HG03103 (cell line): Measurements from ENCODE around the gene DOCK1.

Experiments used
- ATAC-seq: cut with Tn5 transposase; IDR thresholded peaks from one replicate; pipeline ENCODE4 v1.9.1; 2021; ENCODE audit warnings: low read depth; ENCODE audit not compliant: unreplicated experiment

DOCK1 gene

GRCh38 chr10:127195041-127195506 is 289.8 kb downstream of the DOCK1 start:
- no peak for ATAC-seq

DNA sequence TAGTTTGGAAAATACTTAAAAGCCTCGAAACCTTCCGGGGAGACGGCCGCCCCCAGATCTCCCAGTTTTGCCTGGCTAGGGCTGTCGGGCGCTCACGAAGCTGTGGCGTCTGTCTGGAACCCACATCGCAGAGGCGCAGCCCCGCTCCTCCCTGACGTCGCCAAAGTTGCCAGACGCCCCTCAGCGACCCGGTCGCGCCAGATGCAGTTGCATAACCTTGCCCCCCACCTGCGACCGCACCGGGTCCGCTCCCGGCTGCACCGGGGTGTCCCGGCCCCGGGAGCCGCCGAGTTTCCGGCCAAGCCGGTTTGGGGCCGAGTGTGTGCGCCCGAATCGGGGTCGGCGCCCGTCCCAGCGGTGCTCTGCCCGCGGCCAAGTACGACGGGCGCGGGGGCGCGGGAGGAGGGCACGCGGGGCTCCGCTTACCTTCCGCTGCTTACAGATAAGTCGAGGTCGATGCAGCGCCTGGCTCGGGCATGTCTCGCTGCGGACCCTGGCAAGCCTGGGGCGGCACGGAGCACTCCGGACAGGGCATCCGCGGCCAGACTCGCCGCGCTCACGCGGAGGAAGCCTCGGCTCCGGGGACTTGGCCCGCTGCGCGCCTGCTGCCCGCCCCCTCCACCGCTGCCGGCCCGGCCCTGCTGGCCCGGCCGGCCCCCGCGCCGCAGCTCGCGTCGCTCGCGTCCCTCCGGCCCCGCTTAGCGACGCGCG is 290.5 kb downstream of the DOCK1 start:
- ATAC-seq = no peak

DNA sequence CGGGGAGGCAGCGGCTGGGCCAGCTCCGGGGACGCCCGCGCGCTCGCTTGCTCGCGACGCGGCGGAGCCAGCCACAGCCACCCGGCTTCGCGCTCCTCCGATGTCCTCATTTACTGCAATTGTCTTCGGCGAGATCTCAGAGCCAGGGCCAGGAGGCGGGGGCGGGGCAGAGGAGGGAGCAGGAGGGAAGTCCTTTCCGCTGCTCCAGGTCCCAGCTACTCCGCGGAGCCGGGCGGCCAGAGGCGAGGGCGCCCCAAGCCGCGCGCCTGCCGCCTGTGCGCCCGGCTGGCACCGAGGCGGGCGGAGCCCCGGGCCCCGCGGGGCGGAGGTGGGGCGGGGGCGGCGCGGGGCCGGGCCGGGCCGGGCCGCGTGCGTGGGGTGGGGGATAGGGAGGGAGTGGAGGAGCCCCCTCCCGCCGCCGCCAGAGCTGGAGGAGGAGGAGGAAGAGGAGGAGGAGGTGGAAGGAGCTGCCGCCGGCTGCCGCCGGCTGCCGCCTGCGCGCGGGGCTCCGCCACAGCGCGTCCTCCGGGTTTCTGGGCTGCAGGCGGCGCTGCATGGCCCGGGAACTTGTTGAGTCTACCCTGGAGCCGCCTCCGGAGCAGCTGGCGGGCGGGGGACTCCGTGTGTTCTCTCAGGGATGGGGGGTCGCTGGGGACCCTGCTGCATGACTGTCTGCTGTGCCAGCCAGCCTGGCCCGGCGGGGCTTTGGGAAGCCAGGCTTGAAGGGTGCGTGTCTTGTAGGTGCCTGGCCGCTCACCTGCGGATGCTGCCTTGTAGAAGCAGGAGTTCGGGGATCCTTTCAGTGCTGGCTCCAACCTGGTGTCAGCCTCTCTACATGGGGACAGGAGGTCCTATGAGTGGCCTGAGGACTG is 291.3 kb downstream of the DOCK1 start, which contains the start of gene INSYN2A:
Gene INSYN2A (minus strand): TSS at position 310 of the 872 bp plus-strand sequence. CDS start 20,196 bp downstream, outside the sequence.
- ATAC-seq = no peak

DNA sequence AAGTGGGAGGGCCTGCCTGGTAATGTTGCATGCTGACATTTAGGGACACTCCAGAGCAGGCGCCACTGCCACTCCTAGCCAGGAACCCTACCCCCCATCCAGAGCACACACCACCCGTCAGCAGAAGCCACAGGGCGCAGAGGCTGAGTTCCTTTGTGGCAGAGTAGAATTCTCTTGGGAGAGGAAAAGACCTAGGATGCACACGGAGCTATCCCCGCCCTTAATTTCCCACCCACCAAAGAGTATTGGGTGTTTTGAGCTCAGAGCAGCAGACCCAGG is 291.9 kb downstream of the DOCK1 start:
- ATAC-seq = no peak

GRCh38 chr10:127198307-127198706 is 293.1 kb downstream of the DOCK1 start:
- no peak for ATAC-seq

DNA sequence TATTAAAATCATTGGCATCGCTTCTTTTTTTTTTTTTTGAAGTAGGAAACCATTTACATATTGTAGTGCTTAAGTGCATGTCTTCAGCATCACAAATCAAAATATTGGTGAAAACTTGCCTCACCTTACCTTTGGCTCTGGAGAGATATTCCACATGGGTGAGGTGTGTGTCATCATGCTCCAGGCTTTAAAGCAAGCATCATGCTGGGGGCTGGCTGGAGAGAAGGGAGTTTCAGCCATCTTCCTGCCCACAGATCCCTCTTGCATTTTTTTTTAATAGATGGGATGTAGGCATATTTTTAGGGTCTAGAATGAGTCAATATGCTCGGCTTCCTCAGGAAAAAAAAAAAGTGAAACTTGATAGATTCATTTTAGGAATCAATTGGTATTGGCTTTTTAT is 293.5 kb downstream of the DOCK1 start:
- ATAC-seq = no peak

DNA sequence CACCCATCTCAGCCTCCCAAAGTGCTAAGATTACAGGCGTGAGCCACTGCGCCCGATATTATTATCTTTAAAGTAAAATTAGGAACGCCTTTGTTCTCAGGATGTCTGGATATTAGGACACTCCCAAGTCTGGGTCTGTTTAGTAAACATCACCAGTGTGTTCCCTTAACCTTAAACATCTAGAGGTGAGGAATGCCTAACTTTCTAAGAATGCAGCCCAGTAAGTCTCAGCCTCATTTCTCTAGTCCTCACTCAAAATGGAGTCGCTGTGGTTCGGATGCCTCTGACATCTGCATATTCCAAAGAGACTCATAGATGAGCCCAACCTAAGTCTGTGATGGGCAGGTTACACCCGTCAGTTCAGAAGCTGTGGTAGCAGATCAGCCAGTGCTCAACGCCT is 295.4 kb downstream of the DOCK1 start:
- no peak for ATAC-seq

DNA sequence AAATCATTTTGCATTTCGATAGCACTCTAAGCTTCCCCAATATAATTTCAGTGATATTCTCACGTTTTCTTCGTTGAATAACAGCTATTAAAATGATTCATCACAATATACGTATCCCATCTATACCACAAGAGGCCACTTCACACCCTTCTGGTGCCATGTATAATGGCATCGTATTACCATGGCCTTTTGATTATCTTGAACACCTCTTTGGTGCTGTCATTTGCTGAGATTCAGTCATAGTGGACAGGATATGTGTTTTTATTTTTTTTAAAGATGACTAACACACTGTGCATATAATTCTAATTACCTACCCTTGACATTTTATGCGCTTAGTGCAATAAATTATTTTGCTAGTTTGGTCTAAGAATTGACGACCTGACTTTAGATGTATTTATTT is 297.8 kb downstream of the DOCK1 start:
- no peak for ATAC-seq

GRCh38 chr10:127207081-127207480 is 301.9 kb downstream of the DOCK1 start:
- ATAC-seq = no peak

GRCh38 chr10:127210936-127211466 is 305.8 kb downstream of the DOCK1 start:
- ATAC-seq = no peak

DNA sequence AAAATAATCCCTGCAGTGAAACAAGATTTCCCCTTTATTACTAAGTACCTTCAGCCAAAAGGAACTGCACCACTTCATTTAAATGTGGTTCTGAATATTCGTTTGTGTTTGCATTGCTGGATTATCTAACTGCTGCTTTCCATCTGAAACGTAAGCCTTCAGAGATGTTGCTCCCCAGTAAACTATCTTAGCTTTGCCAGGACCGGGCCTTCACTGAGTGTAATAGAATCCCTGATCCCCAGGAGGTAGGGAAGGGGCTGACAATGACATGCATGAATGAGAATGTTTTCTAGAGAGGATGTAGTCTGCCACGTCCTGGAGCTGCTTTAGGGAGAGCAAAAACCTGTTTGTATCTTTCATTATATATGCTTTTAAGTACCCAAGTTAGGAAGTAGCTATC is 310.6 kb downstream of the DOCK1 start:
- no peak for ATAC-seq

DNA sequence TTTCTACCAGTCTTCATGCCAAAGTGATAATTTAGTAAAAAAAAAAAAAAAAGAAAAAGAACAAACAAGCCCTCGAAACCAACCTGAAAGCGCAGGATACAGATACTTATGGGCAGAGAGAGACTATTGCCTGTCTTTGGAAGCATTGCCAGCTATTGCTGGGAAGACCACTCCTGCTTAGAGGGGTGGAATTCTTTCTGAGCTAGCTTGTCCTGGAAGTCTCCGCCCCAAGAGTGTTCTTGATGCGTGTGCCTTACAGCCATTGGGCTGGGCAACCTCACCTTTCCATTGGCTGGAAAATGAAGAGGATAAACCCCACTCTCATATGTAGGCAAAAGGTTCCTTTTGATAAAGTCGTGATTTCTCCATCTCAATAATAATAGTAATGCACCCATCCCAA is 311.0 kb downstream of the DOCK1 start:
- no peak for ATAC-seq

- ATAC-seq = no peak
These were observed 311.6 kb downstream of the DOCK1 start for GRCh38 chr10:127216786-127217185.

GRCh38 chr10:127218658-127219057 is 313.4 kb downstream of the DOCK1 start:
- ATAC-seq = no peak

DNA sequence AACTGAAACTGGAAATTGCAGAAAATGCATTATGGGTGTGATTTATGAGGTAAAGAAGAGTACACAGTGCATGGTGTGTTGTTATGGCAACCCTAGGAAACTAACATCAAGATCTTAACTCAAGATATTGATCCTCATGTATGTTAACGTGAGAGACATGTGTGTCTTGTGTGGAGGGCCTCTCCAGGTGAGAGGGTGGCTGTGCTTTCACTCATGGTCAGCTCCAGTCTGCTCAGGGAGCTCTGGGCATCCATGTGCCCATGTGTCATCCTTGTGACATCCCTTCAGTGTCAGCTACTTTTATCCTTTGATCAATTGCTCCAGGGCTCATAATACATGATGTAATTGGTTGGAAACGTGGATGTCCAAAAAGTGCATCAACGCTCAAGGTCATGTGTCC is 316.1 kb downstream of the DOCK1 start:
- ATAC-seq = no peak

- ATAC-seq = no peak
These were observed 321.8 kb downstream of the DOCK1 start for GRCh38 chr10:127227027-127227426.

DNA sequence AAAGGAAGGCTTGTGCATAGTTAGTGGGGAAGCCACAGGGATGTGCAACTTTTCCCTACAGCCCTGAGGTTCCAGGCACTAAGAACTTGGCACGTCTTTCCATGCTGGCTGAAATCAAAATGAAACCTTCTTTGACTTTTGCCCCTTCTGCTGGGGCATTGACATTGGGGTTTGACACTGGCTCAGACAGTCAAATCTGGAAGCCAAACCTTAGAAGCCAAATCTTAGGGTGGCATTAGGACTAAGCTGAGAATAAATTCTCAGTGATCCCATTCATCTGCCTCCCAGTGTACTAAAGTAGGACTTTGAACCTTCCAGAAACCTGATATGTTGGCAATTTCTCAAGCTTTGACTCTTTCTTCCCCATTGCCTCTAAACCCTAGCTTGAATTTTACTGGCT is 322.4 kb downstream of the DOCK1 start:
- no peak for ATAC-seq

- no peak for ATAC-seq
These were observed 323.1 kb downstream of the DOCK1 start for GRCh38 chr10:127228195-127228787.

- ATAC-seq = no peak
These were observed 329.1 kb downstream of the DOCK1 start for GRCh38 chr10:127234306-127234800.

GRCh38 chr10:127236266-127236665 is 331.0 kb downstream of the DOCK1 start:
- no peak for ATAC-seq

DNA sequence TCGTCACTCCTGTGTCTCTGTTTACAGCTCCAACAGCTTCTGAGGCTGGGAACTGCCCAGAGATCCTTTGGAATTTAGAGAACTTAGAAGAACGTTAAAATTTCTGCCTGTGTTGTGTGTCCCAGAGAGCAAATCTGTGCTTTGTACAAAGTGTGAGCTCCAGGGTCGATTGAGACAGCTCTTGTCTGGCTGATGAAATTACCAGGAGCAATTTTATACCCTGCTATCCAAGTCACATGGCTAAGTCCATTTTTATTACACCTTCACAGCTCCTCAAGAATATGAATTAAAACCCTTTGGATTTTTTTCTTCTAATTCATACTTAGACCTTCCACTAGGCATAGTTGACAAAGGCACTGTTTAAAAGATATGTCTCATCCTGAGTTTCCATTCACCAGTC is 337.7 kb downstream of the DOCK1 start:
- no peak for ATAC-seq
